T-helper 2 cell treated with Interferon-gamma antibody and Interleukin-4, amounts not matched to agents 5 μg/mL and 100 μg/mL, for 36 hours (primary cell): ENCODE data around the gene EDRF1.

Experiments used
- DNase-seq: peaks from one replicate; pipeline ENCODE4 v3.0.0; 2021; ENCODE audit warnings: low spot score
- H3K27ac Mint-ChIP-seq: one replicate; pipeline ENCODE4 v1.8.0; 2021; ENCODE audit warnings: mild to moderate bottlenecking, mixed read lengths
- H3K27me3 Mint-ChIP-seq: one replicate; pipeline ENCODE4 v1.8.0; 2021; ENCODE audit warnings: low read depth, mixed read lengths
- H3K36me3 Mint-ChIP-seq: one replicate; pipeline ENCODE4 v1.8.0; 2021; ENCODE audit warnings: low read depth, mixed read lengths
- H3K4me1 Mint-ChIP-seq: one replicate; pipeline ENCODE4 v1.8.0; 2021; ENCODE audit warnings: low read depth, mixed read lengths
- H3K4me3 Mint-ChIP-seq: one replicate; pipeline ENCODE4 v1.8.0; 2022; ENCODE audit warnings: mild to moderate bottlenecking, moderate library complexity, mixed read lengths
- H3K9me3 Mint-ChIP-seq: one replicate; pipeline ENCODE4 v1.8.0; 2021; ENCODE audit warnings: mixed read lengths

Gene EDRF1, protein sequence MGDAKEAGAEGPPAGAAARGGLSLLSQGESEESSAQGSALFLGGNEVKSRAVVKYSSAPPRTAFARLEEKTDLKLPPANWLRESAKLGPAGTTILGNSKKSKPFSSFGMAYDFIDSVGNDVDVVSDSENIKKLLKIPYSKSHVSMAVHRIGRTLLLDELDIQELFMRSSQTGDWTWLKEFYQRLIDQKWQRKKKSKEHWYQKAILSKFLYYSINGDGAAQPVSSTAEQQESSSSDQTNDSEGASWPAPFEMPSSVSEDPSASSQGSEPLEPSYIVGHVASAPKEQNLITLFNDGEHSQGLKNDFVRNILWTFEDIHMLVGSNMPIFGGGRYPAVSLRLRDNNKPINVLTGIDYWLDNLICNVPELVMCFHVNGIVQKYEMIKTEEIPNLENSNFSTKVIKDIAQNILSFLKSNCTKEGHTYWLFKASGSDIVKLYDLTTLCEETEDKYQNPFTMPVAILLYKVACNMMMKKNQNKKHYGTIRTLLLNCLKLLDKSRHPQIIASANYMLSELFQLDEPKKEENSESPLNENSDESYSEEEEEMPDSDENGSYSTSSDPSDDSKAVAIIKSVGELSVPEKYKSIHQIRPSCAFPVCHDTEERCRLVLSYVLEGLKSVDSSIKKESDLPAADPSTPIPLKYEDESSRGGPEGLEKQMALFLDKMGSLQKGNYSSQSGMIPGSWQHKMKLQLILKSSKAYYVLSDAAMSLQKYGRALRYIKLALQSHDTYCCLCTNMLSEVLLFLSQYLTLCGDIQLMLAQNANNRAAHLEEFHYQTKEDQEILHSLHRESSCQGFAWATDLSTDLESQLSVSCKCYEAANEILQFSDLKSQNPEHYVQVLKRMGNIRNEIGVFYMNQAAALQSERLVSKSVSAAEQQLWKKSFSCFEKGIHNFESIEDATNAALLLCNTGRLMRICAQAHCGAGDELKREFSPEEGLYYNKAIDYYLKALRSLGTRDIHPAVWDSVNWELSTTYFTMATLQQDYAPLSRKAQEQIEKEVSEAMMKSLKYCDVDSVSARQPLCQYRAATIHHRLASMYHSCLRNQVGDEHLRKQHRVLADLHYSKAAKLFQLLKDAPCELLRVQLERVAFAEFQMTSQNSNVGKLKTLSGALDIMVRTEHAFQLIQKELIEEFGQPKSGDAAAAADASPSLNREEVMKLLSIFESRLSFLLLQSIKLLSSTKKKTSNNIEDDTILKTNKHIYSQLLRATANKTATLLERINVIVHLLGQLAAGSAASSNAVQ

DNA sequence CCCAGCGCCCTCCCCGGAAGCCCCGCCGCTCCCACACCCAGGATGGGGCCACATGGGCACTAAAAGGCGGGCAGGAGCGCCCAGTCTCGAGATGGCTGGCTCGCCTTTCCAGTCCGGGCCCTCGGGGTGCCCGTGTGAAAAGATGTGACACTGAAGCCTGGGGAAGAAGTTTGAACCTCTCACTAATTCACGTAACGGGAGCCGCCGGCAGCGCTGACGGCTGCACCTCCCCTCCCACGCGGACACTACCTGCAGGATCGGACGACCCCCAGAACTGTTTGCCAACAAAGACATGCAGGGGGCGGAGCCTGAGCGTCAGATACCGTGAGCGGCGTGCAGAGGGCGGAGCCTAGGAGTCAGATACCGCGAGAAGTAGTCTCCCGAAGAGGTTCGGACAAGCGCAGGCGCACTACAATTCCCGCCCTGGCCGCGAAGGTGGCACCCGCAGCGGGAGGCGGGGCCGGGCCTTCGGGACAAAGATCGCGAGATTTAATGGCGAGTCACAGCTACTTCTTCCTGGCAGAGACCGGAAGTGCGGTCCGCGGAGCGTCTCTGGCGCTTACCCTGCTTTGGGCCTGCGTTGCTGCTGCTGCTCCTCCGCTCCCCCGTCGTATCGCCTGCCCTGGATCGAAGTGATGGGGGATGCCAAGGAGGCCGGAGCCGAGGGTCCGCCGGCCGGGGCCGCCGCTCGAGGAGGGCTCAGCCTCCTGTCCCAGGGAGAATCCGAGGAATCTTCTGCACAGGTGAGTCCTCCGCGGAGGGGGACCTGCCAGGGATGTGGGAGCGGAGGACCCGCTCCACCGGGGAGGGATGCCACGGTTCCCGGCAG, at the start of gene EDRF1:
TSS of gene EDRF1 (plus strand) at position 537 of the 829 bp plus-strand sequence. CDS start at position 636, 99 bp downstream.
- Mint-ChIP-seq H3K36me3 (peaks cover 32% of the 10 kb centered on the region), H3K9me3 (peaks cover 3% of the 10 kb centered on the region), H3K4me3 (peak within 1 kb of the TSS; percentile 99), H3K27ac (peak within 1 kb of the TSS; percentile 100), H3K27me3 (no peaks in the 10 kb centered on the region), H3K4me1 (peaks cover 16% of the 10 kb centered on the region)
- peak; percentile 100 for DNase-seq

GRCh38 chr10:125672884-125673283, 46.6 kb upstream of the EDRF1 start:
- peaks cover 5% of the 10 kb centered on the region for H3K27me3 Mint-ChIP-seq
- no peaks in the 10 kb centered on the region for H3K4me1 Mint-ChIP-seq
- H3K9me3 Mint-ChIP-seq = peaks cover 34% of the 10 kb centered on the region
- DNase-seq = no peak
- H3K4me3 Mint-ChIP-seq = no peak overlapping the region
- peaks cover under 1% of the 10 kb centered on the region for H3K36me3 Mint-ChIP-seq
- H3K27ac Mint-ChIP-seq = no peak overlapping the region

- no peaks in the 10 kb centered on the region for H3K27me3 Mint-ChIP-seq
- H3K36me3 Mint-ChIP-seq = peaks cover 2% of the 10 kb centered on the region
Observed at GRCh38 chr10:125679436-125679835, 40.1 kb upstream of the EDRF1 start.

DNA sequence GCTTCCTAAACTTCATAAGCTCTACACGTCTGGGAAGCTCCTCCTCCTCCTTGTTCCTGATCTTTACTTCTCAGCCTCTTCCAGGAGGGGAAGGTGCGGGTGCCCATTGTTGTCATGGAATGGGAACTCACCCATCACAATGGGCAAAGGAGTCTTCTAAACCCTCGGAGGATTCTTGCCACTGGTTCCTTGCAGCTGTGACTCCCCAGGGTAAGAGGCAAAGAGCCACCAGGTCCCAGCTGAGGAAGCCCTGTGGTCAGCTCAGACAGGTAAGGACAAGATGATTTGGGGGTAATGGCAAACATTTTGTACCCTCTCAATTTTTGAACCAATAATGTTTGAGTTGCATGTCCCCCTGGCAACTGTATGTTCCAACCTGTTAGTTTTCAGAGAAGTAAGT, 36.4 kb upstream of the EDRF1 start, which contains the start of gene TEX36:
TSS of gene TEX36 (minus strand) at position 101 of the 400 bp plus-strand sequence. CDS start 174 bp downstream, outside the sequence.
- Mint-ChIP-seq H3K9me3 (peaks cover 7% of the 10 kb centered on the region), H3K27ac (no peak within 1 kb of the TSS), H3K4me3 (no peak within 1 kb of the TSS), H3K27me3 (no peaks in the 10 kb centered on the region), H3K4me1 (no peaks in the 10 kb centered on the region), H3K36me3 (no peaks in the 10 kb centered on the region)
- DNase-seq = no peak

More at GRCh38 chr10:125679436-125679835, 40.1 kb upstream of the EDRF1 start:
- Mint-ChIP-seq H3K4me3 (no peak overlapping the region), H3K4me1 (no peaks in the 10 kb centered on the region), H3K27ac (no peak overlapping the region), H3K9me3 (peaks cover 28% of the 10 kb centered on the region)
- no peak for DNase-seq

DNA sequence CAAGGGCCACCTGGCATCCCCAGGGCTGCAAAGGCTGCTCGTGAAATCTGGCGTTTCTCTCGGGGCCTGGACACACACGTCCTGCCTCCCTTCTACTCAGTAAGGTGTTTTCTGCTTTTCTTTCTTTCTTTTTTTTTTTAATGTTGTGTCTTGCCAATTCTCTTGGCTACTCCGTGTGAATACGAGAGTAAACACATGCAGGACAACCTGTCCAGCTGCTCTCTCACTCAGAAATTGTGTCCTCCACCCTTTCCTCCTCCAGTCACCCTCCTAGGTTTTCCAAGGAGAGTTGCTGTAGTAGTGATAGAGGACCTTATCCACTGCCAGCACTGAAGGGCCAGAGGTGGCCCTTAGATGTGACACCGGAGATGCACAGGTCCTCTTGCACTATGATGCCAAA, 35.7 kb upstream of the EDRF1 start:
- no peaks in the 10 kb centered on the region for H3K36me3 Mint-ChIP-seq

GRCh38 chr10:125684581-125684980, 34.9 kb upstream of the EDRF1 start:
- Mint-ChIP-seq H3K9me3 (peaks cover 3% of the 10 kb centered on the region), H3K4me1 (no peaks in the 10 kb centered on the region), H3K4me3 (no peak overlapping the region), H3K27ac (no peak overlapping the region), H3K27me3 (no peaks in the 10 kb centered on the region), H3K36me3 (no peaks in the 10 kb centered on the region)
- DNase-seq = no peak

More for the DNA sequence above, 35.7 kb upstream of the EDRF1 start:
- H3K27me3 Mint-ChIP-seq = no peaks in the 10 kb centered on the region
- no peak overlapping the region for H3K27ac Mint-ChIP-seq
- H3K9me3 Mint-ChIP-seq = peaks cover 4% of the 10 kb centered on the region
- DNase-seq = no peak
- no peaks in the 10 kb centered on the region for H3K4me1 Mint-ChIP-seq
- no peak overlapping the region for H3K4me3 Mint-ChIP-seq

DNA sequence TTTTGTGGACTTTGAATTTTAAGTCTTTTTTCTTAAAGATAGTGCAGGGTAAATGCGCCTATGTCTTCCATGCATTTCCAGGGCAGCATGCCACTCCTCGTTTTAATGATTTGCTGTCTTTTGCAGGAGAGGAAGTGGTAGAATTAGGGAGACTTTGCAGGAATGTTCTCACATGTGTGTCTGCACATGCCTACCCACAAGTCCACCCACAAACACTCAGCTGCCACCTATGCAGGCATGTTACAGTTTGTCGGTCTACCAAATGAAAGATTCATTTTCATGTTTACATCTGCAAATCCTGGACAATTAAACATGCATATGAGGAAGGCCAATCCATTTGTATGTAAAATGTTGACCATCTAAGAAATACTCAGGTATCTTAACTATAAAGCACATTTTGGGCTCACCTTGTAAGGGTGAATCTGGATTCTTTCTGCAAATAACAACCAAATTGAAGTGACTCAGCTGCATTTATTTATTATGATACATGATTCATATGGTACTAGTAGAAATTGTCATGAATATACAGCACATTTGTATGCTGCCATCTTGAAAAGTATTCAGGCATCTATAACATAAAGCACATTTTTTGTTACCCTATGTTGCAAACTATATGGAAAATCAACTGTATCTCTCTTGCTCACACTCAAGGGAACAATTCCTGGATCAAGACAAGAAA, 31.9 kb upstream of the EDRF1 start:
- H3K4me3 Mint-ChIP-seq = no peak overlapping the region
- DNase-seq = no peak
- H3K36me3 Mint-ChIP-seq = no peaks in the 10 kb centered on the region
- no peaks in the 10 kb centered on the region for H3K9me3 Mint-ChIP-seq
- no peaks in the 10 kb centered on the region for H3K4me1 Mint-ChIP-seq
- H3K27me3 Mint-ChIP-seq = peaks cover 2% of the 10 kb centered on the region
- no peak overlapping the region for H3K27ac Mint-ChIP-seq

DNA sequence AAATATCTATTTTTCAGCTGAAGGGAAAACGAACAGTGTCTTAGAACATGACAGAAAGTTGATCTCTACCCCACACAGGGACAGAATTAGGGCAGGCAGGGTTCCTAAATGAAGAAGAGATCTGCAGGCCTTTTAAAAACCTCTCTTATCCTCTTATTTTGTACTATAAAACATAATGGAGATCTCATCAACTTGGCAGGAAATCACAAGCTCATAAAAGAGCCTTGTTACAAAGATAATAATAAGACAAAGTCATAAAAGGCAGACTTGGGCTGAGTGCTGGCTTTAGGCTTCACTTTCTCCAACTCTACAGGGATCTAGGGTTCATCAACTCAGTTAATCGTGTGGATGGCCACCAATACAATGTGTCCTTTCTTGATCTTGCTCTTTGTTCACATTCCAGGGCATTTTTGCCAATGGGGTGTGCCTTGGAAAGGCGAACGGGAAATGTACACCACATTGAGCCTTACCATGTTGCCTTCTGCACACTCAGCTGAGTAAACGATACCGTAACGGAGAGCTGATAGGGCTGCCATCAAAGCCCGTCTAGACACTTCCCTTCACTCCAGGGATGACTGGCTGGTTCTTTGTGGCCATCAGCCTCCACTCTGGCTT, 29.4 kb upstream of the EDRF1 start:
- Mint-ChIP-seq H3K27ac (no peak overlapping the region), H3K4me1 (no peaks in the 10 kb centered on the region), H3K27me3 (peaks cover 2% of the 10 kb centered on the region), H3K4me3 (no peak overlapping the region), H3K9me3 (no peaks in the 10 kb centered on the region), H3K36me3 (no peaks in the 10 kb centered on the region)
- DNase-seq = no peak

GRCh38 chr10:125691160-125691981, 28.1 kb upstream of the EDRF1 start:
- no peak overlapping the region for H3K27ac Mint-ChIP-seq
- no peaks in the 10 kb centered on the region for H3K4me1 Mint-ChIP-seq
- H3K36me3 Mint-ChIP-seq = no peaks in the 10 kb centered on the region
- H3K9me3 Mint-ChIP-seq = no peaks in the 10 kb centered on the region
- peaks cover 2% of the 10 kb centered on the region for H3K27me3 Mint-ChIP-seq
- H3K4me3 Mint-ChIP-seq = no peak overlapping the region
- no peak for DNase-seq

DNA sequence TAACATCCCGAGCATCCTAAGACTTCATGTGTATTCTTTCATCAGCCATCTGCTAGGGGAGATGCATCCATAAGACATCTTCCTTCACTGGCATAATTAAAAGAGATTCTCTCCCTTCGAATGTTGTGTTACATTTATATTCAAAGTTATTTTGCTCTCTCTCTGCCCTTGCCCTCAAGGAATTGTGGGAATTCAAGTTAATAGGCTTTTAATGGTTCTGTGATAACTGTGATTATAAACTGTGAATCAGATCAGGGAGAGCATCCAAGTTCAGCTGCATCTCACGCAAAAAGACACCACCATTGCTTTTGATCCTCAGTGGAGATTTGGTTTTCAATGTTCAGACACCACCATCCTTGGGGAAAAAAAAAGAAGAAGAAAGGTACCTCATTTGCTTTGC, 27.3 kb upstream of the EDRF1 start:
- H3K4me3 Mint-ChIP-seq = no peak overlapping the region
- H3K36me3 Mint-ChIP-seq = no peaks in the 10 kb centered on the region
- no peaks in the 10 kb centered on the region for H3K4me1 Mint-ChIP-seq
- H3K27me3 Mint-ChIP-seq = peaks cover 2% of the 10 kb centered on the region
- H3K27ac Mint-ChIP-seq = no peak overlapping the region
- DNase-seq = no peak
- H3K9me3 Mint-ChIP-seq = no peaks in the 10 kb centered on the region

DNA sequence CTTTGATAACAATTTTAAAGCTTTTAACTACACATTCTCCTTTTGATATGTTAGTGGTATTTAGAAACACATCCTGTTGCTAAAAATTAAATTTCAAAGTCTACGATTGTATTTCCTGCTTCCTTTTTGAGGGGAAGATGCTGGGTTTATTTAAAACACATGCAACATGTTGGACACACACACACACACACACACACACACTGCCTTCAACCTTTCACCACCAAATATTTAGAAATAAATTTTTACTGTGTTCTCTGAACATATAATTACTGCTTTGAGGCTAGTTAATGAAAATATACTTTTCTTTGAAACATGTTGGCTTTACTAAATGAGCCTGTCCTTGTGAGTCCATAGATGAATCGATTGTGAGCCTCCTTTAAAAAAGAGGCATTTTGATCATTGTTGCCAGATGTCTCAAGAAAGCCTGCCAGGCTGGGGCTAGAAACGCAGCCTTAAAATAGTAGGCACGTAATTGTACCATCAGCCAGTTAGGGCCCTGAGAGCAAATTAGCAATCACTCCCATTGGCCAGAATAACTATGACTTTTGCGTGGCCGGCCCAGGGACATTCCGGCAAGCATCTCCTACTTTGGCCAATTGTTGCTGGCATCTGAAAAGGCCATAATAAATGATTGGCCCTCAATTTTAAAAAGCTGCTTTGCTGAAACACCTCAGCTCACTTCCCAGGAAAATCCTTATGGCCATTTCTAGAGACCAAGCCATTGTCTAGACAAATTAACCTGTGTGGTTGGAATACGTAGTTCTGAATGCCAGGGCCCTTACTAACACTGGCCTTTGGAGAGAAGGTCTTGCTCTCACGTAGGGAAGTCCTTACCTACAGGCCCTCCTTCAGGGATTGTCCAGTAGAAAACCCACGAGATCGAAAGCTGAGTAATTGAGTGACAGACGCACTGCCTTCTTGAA, 26.6 kb upstream of the EDRF1 start:
- Mint-ChIP-seq H3K9me3 (no peaks in the 10 kb centered on the region), H3K27me3 (peaks cover 2% of the 10 kb centered on the region), H3K36me3 (no peaks in the 10 kb centered on the region), H3K27ac (no peak overlapping the region), H3K4me1 (no peaks in the 10 kb centered on the region), H3K4me3 (no peak overlapping the region)
- no peak for DNase-seq
